Common myeloid progenitor, CD34-positive (primary cell): ENCODE data around the gene DOCK9.
"Not testable (repeated sequence)": the region's sequence is repeated elsewhere in the genome, so short reads cannot be mapped to it uniquely, and the experiment has no call there.

ENCODE experiments used
- CTCF ChIA-PET: fragments of 350-600 bp; sonication (Branson Sonifier 250); formaldehyde crosslinking; loops from one replicate; lab custom pipeline; 2021; ENCODE audit warnings: antibody characterized with exemption; lab: Charles Lee
- POLR2A ChIA-PET: fragments of 350-600 bp; sonication (Branson Sonifier 250); formaldehyde crosslinking; loops from one replicate; lab custom pipeline; 2021; ENCODE audit warnings: antibody characterized with exemption; lab: Charles Lee
- DNase-seq, 3 donors: peaks; one replicate each; pipeline versions ENCODE4 v3.0.0 to v3.0.0-alpha.2; 2013
- H3K27ac ChIP-seq, 2 experiments: 1 replicate in 1 of 2; 2 replicates in 1 of 2; pipeline ENCODE4 v1.7.0; 2013; ENCODE audit warnings: inconsistent platforms in 2 of 2, low read length in 2 of 2, mild to moderate bottlenecking in 2 of 2, low read depth in 1 of 2, moderate library complexity in 1 of 2; ENCODE audit not compliant: severe bottlenecking in 2 of 2, insufficient read depth in 1 of 2, poor library complexity in 1 of 2
- H3K27me3 ChIP-seq, 5 experiments: replicated peaks in 2 of 5; 1 replicate in 3 of 5; 2 replicates in 2 of 5; pipeline versions ENCODE4 v1.6.1 to v1.7.0; 2013; ENCODE audit warnings: low read length in 4 of 5, mild to moderate bottlenecking in 2 of 5, moderate library complexity in 2 of 5, inconsistent platforms in 1 of 5; ENCODE audit not compliant: insufficient read depth in 5 of 5, control insufficient read depth in 4 of 5
- H3K36me3 ChIP-seq, 4 experiments: 1 replicate in 2 of 4; 2 replicates in 2 of 4; pipeline versions ENCODE4 v1.6.1 to v1.7.0; 2013; ENCODE audit warnings: low read length in 3 of 4, control low read depth in 1 of 4, mild to moderate bottlenecking in 1 of 4; ENCODE audit not compliant: control insufficient read depth in 4 of 4, insufficient read depth in 4 of 4
- H3K4me1 ChIP-seq, 4 experiments: 1 replicate in 3 of 4; 2 replicates in 1 of 4; pipeline versions ENCODE4 v1.6.1 to v1.7.1; 2013; ENCODE audit warnings: low read length in 3 of 4, mild to moderate bottlenecking in 3 of 4, control low read depth in 1 of 4, inconsistent platforms in 1 of 4, moderate library complexity in 1 of 4; ENCODE audit not compliant: control insufficient read depth in 4 of 4, insufficient read depth in 4 of 4; ENCODE audit errors: control extremely low read depth in 1 of 4
- H3K4me3 ChIP-seq, 7 experiments: 1 replicate in 4 of 7; 2 replicates in 3 of 7; pipeline versions ENCODE4 v1.5.1 to v1.7.0; 2013; ENCODE audit warnings: mild to moderate bottlenecking in 7 of 7, low read length in 6 of 7, moderate library complexity in 6 of 7, inconsistent platforms in 2 of 7, low read depth in 2 of 7, control low read depth in 1 of 7; ENCODE audit not compliant: insufficient read depth in 4 of 7, control insufficient read depth in 1 of 7; ENCODE audit errors: extremely low read depth in 1 of 7
- H3K9me3 ChIP-seq, 5 experiments: 1 replicate in 4 of 5; 2 replicates in 1 of 5; pipeline versions ENCODE4 v1.6.1 to v1.7.1; 2013; ENCODE audit warnings: low read length in 4 of 5, mild to moderate bottlenecking in 2 of 5, inconsistent platforms in 1 of 5, low read depth in 1 of 5, moderate library complexity in 1 of 5; ENCODE audit not compliant: control insufficient read depth in 4 of 5, insufficient read depth in 2 of 5; ENCODE audit errors: control extremely low read depth in 1 of 5
- WGBS: methylation state at CpG from one replicate; pipeline ENCODE4 v1.1.5; 2013; ENCODE audit not compliant: insufficient coverage; 5-methylcytosine and 5-hydroxymethylcytosine counted together

DOCK9 gene

DNA sequence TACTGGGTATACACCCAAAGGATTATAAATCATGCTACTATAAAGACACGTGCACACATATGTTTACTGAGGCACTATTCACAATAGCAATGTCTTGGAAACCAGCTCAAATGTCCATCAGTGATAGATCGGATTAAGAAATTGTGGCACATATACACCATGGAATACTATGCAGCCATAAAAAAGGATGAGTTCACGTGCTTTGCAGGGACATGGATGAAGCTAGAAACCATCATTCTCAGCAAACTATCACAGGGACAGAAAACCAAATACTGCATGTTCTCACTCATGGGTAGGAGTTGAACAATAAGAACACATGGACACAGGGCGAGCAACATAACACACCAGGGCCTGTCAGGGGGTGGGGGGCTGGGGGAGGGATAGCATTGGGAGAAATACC is 223.4 kb downstream of the DOCK9 start:
- H3K36me3 ChIP-seq, H3K27ac ChIP-seq, POLR2A ChIA-PET, H3K4me1 ChIP-seq, CTCF ChIA-PET, H3K9me3 ChIP-seq, DNase-seq, H3K4me3 ChIP-seq: not testable (repeated sequence)
- peaks cover 6 to 50% (median 28%) of the 10 kb centered on the region in 5 experiments for H3K27me3 ChIP-seq
- 89% methylated on average over 3 of the region's 4 CpGs for WGBS

DNA sequence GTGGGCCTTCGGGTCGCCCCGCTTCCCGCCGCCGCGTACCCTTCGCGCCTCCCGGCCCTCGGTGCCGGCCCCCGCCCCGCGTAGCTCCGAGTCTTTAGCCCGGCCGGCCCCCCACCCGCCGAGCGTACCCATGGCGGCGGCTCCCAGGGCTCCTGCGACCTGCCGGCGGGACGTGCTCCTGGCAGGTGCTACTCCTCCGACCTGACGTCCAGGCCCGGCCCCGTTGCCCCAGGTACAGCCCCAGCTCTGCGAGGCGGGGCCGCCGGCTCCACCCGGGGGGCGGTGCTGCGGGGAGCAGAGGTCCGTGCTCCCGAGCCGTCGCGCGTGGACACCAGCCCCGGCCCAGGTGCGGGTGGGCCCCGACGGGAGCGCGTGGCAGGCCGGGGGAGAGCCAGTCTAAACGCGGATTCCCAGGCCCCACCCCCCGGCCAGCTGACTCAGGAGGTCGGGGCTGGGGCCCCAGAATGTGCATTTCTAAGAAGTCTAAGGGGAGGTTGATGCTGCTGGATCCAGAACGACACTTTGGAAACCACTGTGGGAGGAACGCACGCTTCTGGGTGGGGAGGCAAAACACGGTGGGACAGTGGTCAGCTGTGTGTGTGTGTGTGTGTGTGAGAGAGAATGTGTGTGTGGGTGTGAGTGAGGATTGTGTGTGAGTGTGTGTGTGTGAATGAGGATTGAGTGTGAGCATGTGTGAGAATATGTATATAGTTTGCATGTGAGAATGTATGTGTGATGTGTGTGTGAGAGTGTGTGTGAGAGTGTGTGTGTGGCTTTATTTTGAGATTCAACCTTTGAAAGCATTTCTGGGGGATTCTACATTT is 225.2 kb downstream of the DOCK9 start, which contains the start of gene SLC15A1:
Gene SLC15A1 (minus strand): TSS at position 206 of the 824 bp plus-strand sequence. CDS start 74 bp downstream, at position 132.
- Histone ChIP-seq H3K4me1 (peaks cover 0 to 9% (median 6%) of the 10 kb centered on the region in 4 experiments), H3K9me3 (peaks cover 0 to 10% (median 2%) of the 10 kb centered on the region in 5 experiments), H3K36me3 (no peaks in the 10 kb centered on the region), H3K27me3 (peaks cover 8 to 61% (median 28%) of the 10 kb centered on the region in 5 experiments), H3K4me3 (peak within 1 kb of the TSS in 4 of 7 experiments; percentile 24 to 52 (median 44)), H3K27ac (no peak within 1 kb of the TSS)
- ChIA-PET CTCF (no interaction called here), POLR2A (interaction anchor here (0.6 kb wide), 1 partner anchor 893 kb away, joined by 3 read pairs; no protein-coding TSS in a partner anchor)
- 9% methylated on average over 45 of the region's 59 CpGs for WGBS
- DNase-seq, result peak in 1 of 3 donors; percentile 3

DNA sequence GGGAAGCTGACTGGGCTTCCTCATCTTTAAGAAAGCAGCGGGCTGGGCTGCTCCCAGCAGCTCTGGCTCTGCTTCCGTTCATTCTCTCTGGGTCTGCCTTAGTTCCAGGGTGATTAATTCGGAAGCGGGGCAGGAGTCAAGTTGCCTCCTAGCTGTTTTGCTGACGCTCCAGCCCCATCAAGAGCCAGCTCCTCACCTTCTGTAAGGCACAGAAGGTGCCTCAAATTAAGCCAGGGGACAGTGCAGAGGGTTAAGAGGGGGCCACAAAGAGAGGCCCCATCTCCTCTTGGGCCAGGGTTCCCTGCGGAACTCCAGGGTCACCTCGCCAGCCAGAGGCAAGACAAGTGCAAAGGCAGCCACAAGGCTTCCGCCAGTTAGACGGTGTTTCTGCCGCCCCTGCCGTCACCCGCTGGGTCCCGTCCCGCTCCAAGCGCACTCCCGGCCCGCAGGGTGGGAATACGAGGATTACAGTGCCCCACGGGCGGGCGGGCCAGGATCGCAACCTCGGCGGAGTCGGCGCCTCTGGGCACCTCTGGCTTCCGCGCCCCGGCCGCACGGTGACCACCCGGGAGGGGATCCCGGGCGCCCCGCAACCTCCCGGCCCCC is 225.9 kb downstream of the DOCK9 start:
- H3K27me3 ChIP-seq, result peaks cover 8 to 61% (median 28%) of the 10 kb centered on the region in 5 experiments
- no peaks in the 10 kb centered on the region for H3K36me3 ChIP-seq
- CTCF ChIA-PET, result no interaction called here
- peak overlapping the region in 4 of 7 experiments; percentile 24 to 52 (median 44) for H3K4me3 ChIP-seq
- peaks cover 0 to 9% (median 6%) of the 10 kb centered on the region in 4 experiments for H3K4me1 ChIP-seq
- POLR2A ChIA-PET, result interaction anchor here (0.6 kb wide), 1 partner anchor 893 kb away, joined by 3 read pairs; no protein-coding TSS in a partner anchor
- DNase-seq, result peak in 2 of 3 donors; percentile 13
- WGBS, result 2% methylated on average over 36 of the region's 36 CpGs
- H3K9me3 ChIP-seq, result peaks cover 0 to 10% (median 2%) of the 10 kb centered on the region in 5 experiments
- no peak overlapping the region for H3K27ac ChIP-seq

DNA sequence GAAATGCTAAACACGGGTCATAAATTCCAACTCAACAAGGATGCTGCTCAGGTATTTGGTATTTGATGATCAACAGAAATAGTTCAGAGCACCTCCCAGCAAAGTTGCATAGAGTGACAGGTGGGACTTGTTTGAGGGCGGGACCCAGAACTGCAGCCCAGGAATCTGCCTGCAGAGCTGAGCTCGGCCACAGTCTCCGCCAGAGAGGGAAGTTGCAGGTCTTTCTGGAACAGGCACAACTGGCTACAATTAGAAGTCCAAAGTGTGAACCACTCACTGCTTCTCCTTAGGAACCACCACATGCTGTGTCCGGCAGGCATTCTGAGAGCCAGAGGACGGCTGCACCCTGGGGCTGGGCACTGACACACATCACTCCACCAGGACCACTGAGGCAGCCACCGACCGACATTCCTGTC is 226.5 kb downstream of the DOCK9 start:
- peak in 2 of 3 donors; percentile 25 to 34 for DNase-seq
- CTCF ChIA-PET, result no interaction called here
- Histone ChIP-seq H3K27ac (no peak overlapping the region), H3K4me1 (peaks cover 0 to 9% (median 6%) of the 10 kb centered on the region in 4 experiments), H3K4me3 (peak overlapping the region in 1 of 7 experiments; percentile 7), H3K36me3 (no peaks in the 10 kb centered on the region), H3K9me3 (peaks cover 0 to 10% (median 2%) of the 10 kb centered on the region in 5 experiments), H3K27me3 (peaks cover 8 to 61% (median 28%) of the 10 kb centered on the region in 5 experiments)
- 33% methylated on average over 6 of the region's 8 CpGs for WGBS
- POLR2A ChIA-PET, result no interaction called here

DNA sequence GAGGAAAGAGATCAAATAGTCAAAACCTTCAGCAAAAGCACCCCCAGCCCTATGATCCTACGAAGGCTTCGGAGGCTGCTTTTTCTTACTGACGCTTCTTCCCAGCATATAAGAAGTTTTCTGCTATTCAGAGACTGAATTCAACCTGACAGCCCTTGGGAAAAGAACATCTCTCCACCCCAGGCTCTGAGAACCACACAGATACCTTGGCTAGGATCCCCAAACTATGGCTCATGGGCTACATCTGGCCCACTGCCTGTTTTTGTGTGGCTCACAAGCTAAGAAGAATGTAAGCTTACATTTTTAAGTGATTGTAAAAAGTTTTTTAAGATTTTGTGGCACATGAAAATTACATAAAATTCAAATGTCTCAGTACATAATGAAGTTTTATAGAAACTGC is 228.4 kb downstream of the DOCK9 start:
- ChIA-PET CTCF (no interaction called here), POLR2A (no interaction called here)
- Histone ChIP-seq H3K4me3 (no peak overlapping the region), H3K36me3 (no peaks in the 10 kb centered on the region), H3K27me3 (peaks cover 8 to 51% (median 19%) of the 10 kb centered on the region in 5 experiments), H3K27ac (no peak overlapping the region), H3K9me3 (peaks cover 0 to 8% (median 1%) of the 10 kb centered on the region in 5 experiments), H3K4me1 (peaks cover 0 to 9% (median 6%) of the 10 kb centered on the region in 4 experiments)
- DNase-seq, result no peak
- WGBS, result 50% methylated on average over 1 of the region's 3 CpGs

DNA sequence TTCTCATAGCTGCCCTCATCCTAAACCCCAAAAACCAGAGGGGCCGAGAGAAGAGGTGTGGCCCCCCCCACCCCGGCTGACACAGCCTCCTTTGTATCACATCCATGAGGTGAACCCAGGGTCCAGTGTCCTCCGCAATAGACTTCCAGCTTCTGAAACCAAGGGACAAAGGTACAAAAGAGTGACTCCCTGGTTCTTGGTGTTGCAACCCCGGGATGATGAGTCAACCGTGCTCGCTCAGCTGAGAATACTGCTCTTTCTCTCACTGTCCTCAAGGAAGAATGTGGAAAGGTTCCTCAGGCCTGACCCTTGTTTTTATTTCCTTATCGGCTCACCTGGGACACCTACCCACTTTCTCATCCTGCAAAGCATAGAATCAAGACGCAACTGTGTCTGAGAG is 230.9 kb downstream of the DOCK9 start:
- DNase-seq, result no peak
- Histone ChIP-seq H3K4me3 (no peak overlapping the region), H3K9me3 (no peaks in the 10 kb centered on the region), H3K27ac (no peak overlapping the region), H3K27me3 (peaks cover 3 to 37% (median 12%) of the 10 kb centered on the region in 5 experiments), H3K36me3 (no peaks in the 10 kb centered on the region), H3K4me1 (peaks cover 0 to 2% (median 0%) of the 10 kb centered on the region in 4 experiments)
- POLR2A ChIA-PET, result no interaction called here
- CTCF ChIA-PET, result interaction anchor here (0.9 kb wide), 1 partner anchor 10 kb away, joined by 3 read pairs; no protein-coding TSS in a partner anchor
- 100% methylated on average over 7 of the region's 8 CpGs for WGBS
